Measurements from ENCODE around the gene BCL2L15. TPM values are rescaled to one million over a fixed set of nuclear protein-coding genes. Genes with fewer than 3 reads are reported as not detected.

BCL2L15 gene
- total RNA-seq, 1 experiment from 2014 or later = 0.10 TPM

DNA sequence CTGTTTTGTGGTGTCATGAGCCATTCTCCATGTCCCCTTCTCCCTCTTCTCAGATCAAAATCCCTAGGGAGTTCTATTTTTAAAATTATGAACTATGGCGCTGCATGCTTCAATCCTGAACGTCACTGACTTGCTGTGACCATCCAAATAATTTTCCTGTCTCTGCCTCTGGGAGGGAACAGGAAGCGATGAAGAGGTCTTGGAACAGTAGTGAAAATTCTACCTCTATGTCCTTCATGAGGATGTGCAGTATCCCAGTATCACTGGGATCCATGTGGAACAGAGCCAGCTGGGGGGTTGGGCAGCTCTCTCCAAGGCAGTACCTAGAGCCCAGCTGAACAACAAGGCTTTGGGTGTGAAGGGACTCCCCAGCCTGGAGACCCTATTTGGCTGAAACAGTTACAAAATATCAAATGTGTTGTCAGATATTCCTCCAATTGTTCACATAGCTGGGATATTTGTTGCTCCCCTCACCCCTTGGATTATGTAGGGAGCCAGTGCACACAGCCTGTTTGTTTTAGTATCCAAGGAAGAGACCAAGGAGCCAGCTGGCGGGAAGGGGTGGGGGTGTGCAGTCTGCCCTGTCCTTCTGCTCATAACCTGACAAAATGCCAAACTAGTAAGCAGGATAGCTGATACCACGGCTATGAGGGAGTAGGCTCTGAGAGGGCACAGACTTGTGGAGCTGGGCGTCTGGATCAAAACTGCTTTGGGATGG is 25.4 kb upstream of the BCL2L15 start:
- no peak for DNase-seq (ENCODE audit: low read depth, low spot score)
- POLR2A ChIA-PET = interaction anchor here (0.6 kb wide), 1 partner anchor 14 kb away, joined by 3 read pairs; no protein-coding TSS in a partner anchor

GRCh38 chr1:113905435-113905861 is 18.1 kb upstream of the BCL2L15 start:
- no TSS peak for BruUV-seq (replicated peaks)
- H3K36me3 ChIP-seq (ENCODE audit: control insufficient read depth, insufficient read depth, low read length) = peaks cover 2% of the 10 kb centered on the region; the same call in 1 of the 2 replicates
- no peaks in the 10 kb centered on the region for H3K27me3 ChIP-seq (ENCODE audit: control insufficient read depth, insufficient read depth, low read length)
- ChIA-PET POLR2A (interaction anchor here (0.6 kb wide), 1 partner anchor 146 kb away, joined by 9 read pairs; the partner anchor contains the start of gene PHTF1), CTCF (no interaction called here)
- peak overlapping the region; percentile 87 for H3K27ac ChIP-seq (ENCODE audit: low read length)
- TF ChIP-seq, protein P1, sequence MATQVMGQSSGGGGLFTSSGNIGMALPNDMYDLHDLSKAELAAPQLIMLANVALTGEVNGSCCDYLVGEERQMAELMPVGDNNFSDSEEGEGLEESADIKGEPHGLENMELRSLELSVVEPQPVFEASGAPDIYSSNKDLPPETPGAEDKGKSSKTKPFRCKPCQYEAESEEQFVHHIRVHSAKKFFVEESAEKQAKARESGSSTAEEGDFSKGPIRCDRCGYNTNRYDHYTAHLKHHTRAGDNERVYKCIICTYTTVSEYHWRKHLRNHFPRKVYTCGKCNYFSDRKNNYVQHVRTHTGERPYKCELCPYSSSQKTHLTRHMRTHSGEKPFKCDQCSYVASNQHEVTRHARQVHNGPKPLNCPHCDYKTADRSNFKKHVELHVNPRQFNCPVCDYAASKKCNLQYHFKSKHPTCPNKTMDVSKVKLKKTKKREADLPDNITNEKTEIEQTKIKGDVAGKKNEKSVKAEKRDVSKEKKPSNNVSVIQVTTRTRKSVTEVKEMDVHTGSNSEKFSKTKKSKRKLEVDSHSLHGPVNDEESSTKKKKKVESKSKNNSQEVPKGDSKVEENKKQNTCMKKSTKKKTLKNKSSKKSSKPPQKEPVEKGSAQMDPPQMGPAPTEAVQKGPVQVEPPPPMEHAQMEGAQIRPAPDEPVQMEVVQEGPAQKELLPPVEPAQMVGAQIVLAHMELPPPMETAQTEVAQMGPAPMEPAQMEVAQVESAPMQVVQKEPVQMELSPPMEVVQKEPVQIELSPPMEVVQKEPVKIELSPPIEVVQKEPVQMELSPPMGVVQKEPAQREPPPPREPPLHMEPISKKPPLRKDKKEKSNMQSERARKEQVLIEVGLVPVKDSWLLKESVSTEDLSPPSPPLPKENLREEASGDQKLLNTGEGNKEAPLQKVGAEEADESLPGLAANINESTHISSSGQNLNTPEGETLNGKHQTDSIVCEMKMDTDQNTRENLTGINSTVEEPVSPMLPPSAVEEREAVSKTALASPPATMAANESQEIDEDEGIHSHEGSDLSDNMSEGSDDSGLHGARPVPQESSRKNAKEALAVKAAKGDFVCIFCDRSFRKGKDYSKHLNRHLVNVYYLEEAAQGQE (IDR thresholded peaks at IDR 0.05; ENCODE audit: insufficient read depth in 1 of 2, low read depth in 2 of 2, low read length in 1 of 2) = no peak
- TF ChIP-seq TCF7L2 (IDR thresholded peaks at IDR 0.05; ENCODE audit: low read depth, low read length) (no peak), SIN3A (IDR thresholded peaks at IDR 0.05; ENCODE audit: borderline replicate concordance, insufficient read depth, low read depth, low read length) (no peak), POLR2AphosphoS5 (IDR thresholded peaks at IDR 0.05; ENCODE audit: low read depth, low read length) (no peak)
- TF ChIP-seq, protein P2, sequence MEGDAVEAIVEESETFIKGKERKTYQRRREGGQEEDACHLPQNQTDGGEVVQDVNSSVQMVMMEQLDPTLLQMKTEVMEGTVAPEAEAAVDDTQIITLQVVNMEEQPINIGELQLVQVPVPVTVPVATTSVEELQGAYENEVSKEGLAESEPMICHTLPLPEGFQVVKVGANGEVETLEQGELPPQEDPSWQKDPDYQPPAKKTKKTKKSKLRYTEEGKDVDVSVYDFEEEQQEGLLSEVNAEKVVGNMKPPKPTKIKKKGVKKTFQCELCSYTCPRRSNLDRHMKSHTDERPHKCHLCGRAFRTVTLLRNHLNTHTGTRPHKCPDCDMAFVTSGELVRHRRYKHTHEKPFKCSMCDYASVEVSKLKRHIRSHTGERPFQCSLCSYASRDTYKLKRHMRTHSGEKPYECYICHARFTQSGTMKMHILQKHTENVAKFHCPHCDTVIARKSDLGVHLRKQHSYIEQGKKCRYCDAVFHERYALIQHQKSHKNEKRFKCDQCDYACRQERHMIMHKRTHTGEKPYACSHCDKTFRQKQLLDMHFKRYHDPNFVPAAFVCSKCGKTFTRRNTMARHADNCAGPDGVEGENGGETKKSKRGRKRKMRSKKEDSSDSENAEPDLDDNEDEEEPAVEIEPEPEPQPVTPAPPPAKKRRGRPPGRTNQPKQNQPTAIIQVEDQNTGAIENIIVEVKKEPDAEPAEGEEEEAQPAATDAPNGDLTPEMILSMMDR (IDR thresholded peaks at IDR 0.05) = peak; percentile 4
- in situ Hi-C loops (cut with HindIII; ENCODE audit: low pct_unique_long_range_greater_than_20kb, low sequenced_read_pairs) = no loop called here
- H3K4me3 ChIP-seq (ENCODE audit: low read depth in 2 of 2, low read length in 2 of 2) = peak overlapping the region; percentile 84 to 93
- DNase-seq (ENCODE audit: low read depth, low spot score) = no peak
- peaks cover 4% of the 10 kb centered on the region for H3K4me1 ChIP-seq (ENCODE audit: control insufficient read depth, insufficient read depth, low read length)
- H3K9me3 ChIP-seq (ENCODE audit: control insufficient read depth, insufficient read depth, low read depth, low read length) = no peaks in the 10 kb centered on the region
- intact Hi-C loops (cut with micrococcal nuclease; ENCODE audit: unreplicated experiment) = loop anchor here (2.0 to 10.0 kb wide), 2 partner anchors 25 to 71 kb away; no protein-coding TSS in a partner anchor
- peak; percentile 8 for ATAC-seq

More for the DNA sequence above, 25.4 kb upstream of the BCL2L15 start:
- in situ Hi-C loops (cut with HindIII; ENCODE audit: low pct_unique_long_range_greater_than_20kb, low sequenced_read_pairs) (no loop called here), intact Hi-C loops (cut with micrococcal nuclease; ENCODE audit: unreplicated experiment) (no loop called here)
- no peak for ATAC-seq
- Histone ChIP-seq H3K4me1 (ENCODE audit: control insufficient read depth, insufficient read depth, low read length) (no peaks in the 10 kb centered on the region), H3K27ac (ENCODE audit: low read length) (no peak overlapping the region), H3K36me3 (ENCODE audit: control insufficient read depth, insufficient read depth, low read length) (no peaks in the 10 kb centered on the region), H3K9me3 (ENCODE audit: control insufficient read depth, insufficient read depth, low read depth, low read length) (no peaks in the 10 kb centered on the region), H3K27me3 (ENCODE audit: control insufficient read depth, insufficient read depth, low read length) (no peaks in the 10 kb centered on the region), H3K4me3 (ENCODE audit: low read depth in 2 of 2, low read length in 2 of 2) (no peak overlapping the region)
- no TSS peak for BruUV-seq (replicated peaks)
- TF ChIP-seq, protein P2 (IDR thresholded peaks at IDR 0.05) = no peak
- TF ChIP-seq TCF7L2 (IDR thresholded peaks at IDR 0.05; ENCODE audit: low read depth, low read length) (no peak), SIN3A (IDR thresholded peaks at IDR 0.05; ENCODE audit: borderline replicate concordance, insufficient read depth, low read depth, low read length) (no peak), POLR2AphosphoS5 (IDR thresholded peaks at IDR 0.05; ENCODE audit: low read depth, low read length) (no peak)
- TF ChIP-seq, protein P1 (IDR thresholded peaks at IDR 0.05; ENCODE audit: insufficient read depth in 1 of 2, low read depth in 2 of 2, low read length in 1 of 2) = no peak
- CTCF ChIA-PET = no interaction called here

Data from Panc1 (cell line).